Measurements from ENCODE around the gene DLGAP1. TPM values are rescaled to one million over a fixed set of nuclear protein-coding genes. Genes with fewer than 3 reads are reported as not detected.

Gene DLGAP1
- total and polyA plus RNA-seq, 10 of the 15 experiments (the other 5 are each of a cell fraction or from before 2014, with no cell fraction given), result 0.23 to 27.6 (median 1.9) TPM

DNA sequence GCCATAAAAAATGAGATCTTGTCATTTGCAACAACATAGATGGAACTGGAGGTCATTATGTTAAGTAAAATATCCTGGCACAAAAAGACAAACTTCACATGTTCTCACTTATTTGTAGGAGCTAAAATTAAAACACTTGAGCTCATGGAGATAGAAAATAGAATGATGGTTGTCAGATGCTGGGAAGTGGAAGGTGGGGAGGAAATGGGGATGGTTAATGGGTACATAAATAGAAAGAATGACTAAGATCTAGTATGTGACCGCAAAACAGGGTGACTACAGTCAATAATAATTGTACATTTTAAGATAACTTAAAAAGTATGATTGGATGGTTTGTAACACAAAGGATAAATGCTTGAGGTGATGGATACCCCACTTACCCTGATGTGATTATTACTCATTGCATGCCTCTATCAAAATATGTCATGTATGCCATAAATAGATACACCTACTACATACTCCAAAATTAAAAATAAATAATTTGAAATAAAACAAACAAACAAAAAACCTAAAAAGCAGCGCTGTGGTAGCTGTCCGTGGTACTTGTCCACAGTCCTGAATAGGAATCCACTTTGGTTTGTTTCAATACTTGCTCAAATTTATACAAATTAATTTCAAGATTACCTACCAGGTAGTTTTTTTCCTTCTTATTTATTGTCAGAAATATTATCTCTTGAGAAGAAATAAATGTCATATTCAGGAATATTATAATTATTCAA, 224.5 kb downstream of the DLGAP1 start:
- ChIA-PET POLR2A (interaction anchor here (5.9 kb wide), 1 partner anchor 21 kb away, joined by 29 read pairs; no protein-coding TSS in a partner anchor), SMC1A (ENCODE audit: uncharacterized antibody, unreplicated experiment) (interaction anchor here (0.7 to 10.5 kb wide), 21 partner anchors 9 to 410 kb away, joined by 3 to 222 read pairs (median 7); no protein-coding TSS in a partner anchor), CTCF (interaction anchor here (0.7 to 3.5 kb wide), 6 partner anchors 18 to 124 kb away, joined by 3 to 9 read pairs (median 4); no protein-coding TSS in a partner anchor), RAD21 (ENCODE audit: unreplicated experiment) (interaction anchor here (0.8 to 6.7 kb wide), 22 partner anchors 12 to 221 kb away, joined by 3 to 82 read pairs (median 5); no protein-coding TSS in a partner anchor)
- no TSS peak for BruUV-seq (replicated peaks)
- Histone ChIP-seq H3K9ac (ENCODE audit: control insufficient read depth, insufficient read depth, low read length) (no peak overlapping the region), H3K79me2 (ENCODE audit: control insufficient read depth, insufficient read depth, low read length) (no peaks in the 10 kb centered on the region), H3K36me3 (ENCODE audit: control insufficient read depth in 2 of 2, insufficient read depth in 2 of 2, low read length in 1 of 2) (no peaks in the 10 kb centered on the region), H3K9me3 (replicated peaks; ENCODE audit: control insufficient read depth, insufficient read depth, low read length) (no peaks in the 10 kb centered on the region), H2AFZ (ENCODE audit: control insufficient read depth, low read depth, low read length) (no peak overlapping the region), H4K20me1 (ENCODE audit: control insufficient read depth, insufficient read depth) (no peaks in the 10 kb centered on the region), H3K4me1 (ENCODE audit: control insufficient read depth, insufficient read depth, low read length) (no peaks in the 10 kb centered on the region), H3K4me3 (no peak overlapping the region), H3K27ac (ENCODE audit: control insufficient read depth, insufficient read depth) (no peak overlapping the region), H3K27me3 (replicated peaks in 1 of 2; ENCODE audit: control insufficient read depth in 2 of 2, insufficient read depth in 2 of 2, low read length in 1 of 2) (no peaks in the 10 kb centered on the region), H3K4me2 (ENCODE audit: control insufficient read depth, insufficient read depth) (no peak overlapping the region)
- in situ Hi-C loops (cut with MboI) (no loop called here), intact Hi-C loops (cut with micrococcal nuclease; ENCODE audit: unreplicated experiment) (loop anchor here (10.0 kb wide), 1 partner anchor 404 kb away; no protein-coding TSS in a partner anchor)
- no peak for FAIRE-seq
- 10% methylated on average over 3 of the region's 3 CpGs for WGBS (ENCODE audit: insufficient coverage, insufficient replicate concordance, low lambda C conversion rate, missing lambda C conversion rate)
- no peak for DNase-seq (ENCODE audit: low read depth, low spot score)
- ATAC-seq, result peak; percentile 60
- TF ChIP-seq HDAC2 (IDR thresholded peaks at IDR 0.05) (no peak), NFXL1 (IDR thresholded peaks at IDR 0.05; ENCODE audit: borderline replicate concordance) (no peak), CTCF (IDR thresholded peaks at IDR 0.05 in 2 of 3, conservative IDR thresholded peaks at IDR 0.05 in 1 of 3; ENCODE audit: control insufficient read depth in 2 of 3, extremely low read depth in 1 of 3, insufficient read depth in 1 of 3, low read depth in 3 of 3, low read length in 3 of 3) (no peak), IRF4 (IDR thresholded peaks at IDR 0.05; ENCODE audit: low read depth, low read length) (0 out of 2 replicates have a peak, but pooled peaks have one; percentile 28), BCL3 (IDR thresholded peaks at IDR 0.05; ENCODE audit: borderline replicate concordance, insufficient read depth, low read depth, low read length, poor library complexity, severe bottlenecking) (no peak), CHD4 (IDR thresholded peaks at IDR 0.05) (no peak), SPI1 (IDR thresholded peaks at IDR 0.05; ENCODE audit: borderline replicate concordance, insufficient read depth, low read depth, low read length) (no peak)
- TF ChIP-seq, protein P1, sequence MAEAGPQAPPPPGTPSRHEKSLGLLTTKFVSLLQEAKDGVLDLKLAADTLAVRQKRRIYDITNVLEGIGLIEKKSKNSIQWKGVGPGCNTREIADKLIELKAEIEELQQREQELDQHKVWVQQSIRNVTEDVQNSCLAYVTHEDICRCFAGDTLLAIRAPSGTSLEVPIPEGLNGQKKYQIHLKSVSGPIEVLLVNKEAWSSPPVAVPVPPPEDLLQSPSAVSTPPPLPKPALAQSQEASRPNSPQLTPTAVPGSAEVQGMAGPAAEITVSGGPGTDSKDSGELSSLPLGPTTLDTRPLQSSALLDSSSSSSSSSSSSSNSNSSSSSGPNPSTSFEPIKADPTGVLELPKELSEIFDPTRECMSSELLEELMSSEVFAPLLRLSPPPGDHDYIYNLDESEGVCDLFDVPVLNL (IDR thresholded peaks at IDR 0.05; ENCODE audit: low read depth, low read length), result no peak
- TF ChIP-seq, protein P2, sequence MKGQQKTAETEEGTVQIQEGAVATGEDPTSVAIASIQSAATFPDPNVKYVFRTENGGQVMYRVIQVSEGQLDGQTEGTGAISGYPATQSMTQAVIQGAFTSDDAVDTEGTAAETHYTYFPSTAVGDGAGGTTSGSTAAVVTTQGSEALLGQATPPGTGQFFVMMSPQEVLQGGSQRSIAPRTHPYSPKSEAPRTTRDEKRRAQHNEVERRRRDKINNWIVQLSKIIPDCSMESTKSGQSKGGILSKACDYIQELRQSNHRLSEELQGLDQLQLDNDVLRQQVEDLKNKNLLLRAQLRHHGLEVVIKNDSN (IDR thresholded peaks at IDR 0.05; ENCODE audit: borderline replicate concordance, extremely low read length, insufficient read depth, low read depth, low read length), result no peak
- TF ChIP-seq, protein P3, sequence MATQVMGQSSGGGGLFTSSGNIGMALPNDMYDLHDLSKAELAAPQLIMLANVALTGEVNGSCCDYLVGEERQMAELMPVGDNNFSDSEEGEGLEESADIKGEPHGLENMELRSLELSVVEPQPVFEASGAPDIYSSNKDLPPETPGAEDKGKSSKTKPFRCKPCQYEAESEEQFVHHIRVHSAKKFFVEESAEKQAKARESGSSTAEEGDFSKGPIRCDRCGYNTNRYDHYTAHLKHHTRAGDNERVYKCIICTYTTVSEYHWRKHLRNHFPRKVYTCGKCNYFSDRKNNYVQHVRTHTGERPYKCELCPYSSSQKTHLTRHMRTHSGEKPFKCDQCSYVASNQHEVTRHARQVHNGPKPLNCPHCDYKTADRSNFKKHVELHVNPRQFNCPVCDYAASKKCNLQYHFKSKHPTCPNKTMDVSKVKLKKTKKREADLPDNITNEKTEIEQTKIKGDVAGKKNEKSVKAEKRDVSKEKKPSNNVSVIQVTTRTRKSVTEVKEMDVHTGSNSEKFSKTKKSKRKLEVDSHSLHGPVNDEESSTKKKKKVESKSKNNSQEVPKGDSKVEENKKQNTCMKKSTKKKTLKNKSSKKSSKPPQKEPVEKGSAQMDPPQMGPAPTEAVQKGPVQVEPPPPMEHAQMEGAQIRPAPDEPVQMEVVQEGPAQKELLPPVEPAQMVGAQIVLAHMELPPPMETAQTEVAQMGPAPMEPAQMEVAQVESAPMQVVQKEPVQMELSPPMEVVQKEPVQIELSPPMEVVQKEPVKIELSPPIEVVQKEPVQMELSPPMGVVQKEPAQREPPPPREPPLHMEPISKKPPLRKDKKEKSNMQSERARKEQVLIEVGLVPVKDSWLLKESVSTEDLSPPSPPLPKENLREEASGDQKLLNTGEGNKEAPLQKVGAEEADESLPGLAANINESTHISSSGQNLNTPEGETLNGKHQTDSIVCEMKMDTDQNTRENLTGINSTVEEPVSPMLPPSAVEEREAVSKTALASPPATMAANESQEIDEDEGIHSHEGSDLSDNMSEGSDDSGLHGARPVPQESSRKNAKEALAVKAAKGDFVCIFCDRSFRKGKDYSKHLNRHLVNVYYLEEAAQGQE (IDR thresholded peaks at IDR 0.05; ENCODE audit: low read depth, low read length), result peak; percentile 75; the same call in 1 of the 2 replicates
- TF ChIP-seq, protein P4, sequence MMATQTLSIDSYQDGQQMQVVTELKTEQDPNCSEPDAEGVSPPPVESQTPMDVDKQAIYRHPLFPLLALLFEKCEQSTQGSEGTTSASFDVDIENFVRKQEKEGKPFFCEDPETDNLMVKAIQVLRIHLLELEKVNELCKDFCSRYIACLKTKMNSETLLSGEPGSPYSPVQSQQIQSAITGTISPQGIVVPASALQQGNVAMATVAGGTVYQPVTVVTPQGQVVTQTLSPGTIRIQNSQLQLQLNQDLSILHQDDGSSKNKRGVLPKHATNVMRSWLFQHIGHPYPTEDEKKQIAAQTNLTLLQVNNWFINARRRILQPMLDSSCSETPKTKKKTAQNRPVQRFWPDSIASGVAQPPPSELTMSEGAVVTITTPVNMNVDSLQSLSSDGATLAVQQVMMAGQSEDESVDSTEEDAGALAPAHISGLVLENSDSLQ (IDR thresholded peaks at IDR 0.05), result no peak
